GM12874 (cell line): Measurements from ENCODE around the gene MEIOB.

Experiments
- CTCF ChIP-seq: IDR thresholded peaks from 2 replicates; pipeline ENCODE4 v1.5.1; 2011; ENCODE audit warnings: low read depth, mild to moderate bottlenecking, control low read depth, low read length, moderate library complexity; ENCODE audit not compliant: insufficient read depth

Gene MEIOB

GRCh38 chr16:1822801-1823200, 49.2 kb downstream of the MEIOB start:
- TF ChIP-seq CTCF = no peak

- TF ChIP-seq CTCF = no peak
These were observed 49.9 kb downstream of the MEIOB start for GRCh38 chr16:1821861-1822611.

- TF ChIP-seq CTCF = no peak
These were observed 51.0 kb downstream of the MEIOB start for GRCh38 chr16:1820946-1821290.

GRCh38 chr16:1820096-1820945, 51.6 kb downstream of the MEIOB start:
- TF ChIP-seq CTCF = no peak

- TF ChIP-seq CTCF = no peak
These were observed 52.4 kb downstream of the MEIOB start for GRCh38 chr16:1819611-1820010.

GRCh38 chr16:1818873-1819525, 53.0 kb downstream of the MEIOB start:
- no peak for TF ChIP-seq CTCF

GRCh38 chr16:1818204-1818872, 53.6 kb downstream of the MEIOB start:
- no peak for TF ChIP-seq CTCF
